Measurements from ENCODE around the gene SLC26A1.

The SLC26A1 gene

GRCh38 chr4:997375-998071, 4.3 kb upstream of the SLC26A1 start:
- H3K9me2 ChIP-seq (replicated peaks; ENCODE audit: insufficient read depth, low read length), result no peaks in the 10 kb centered on the region
- no peaks in the 10 kb centered on the region for H3K36me3 ChIP-seq (ENCODE audit: low read length)
- H3K4me3 ChIP-seq (ENCODE audit: insufficient read depth, low read length, poor library complexity, severe bottlenecking), result no peak overlapping the region
- no peak overlapping the region for H3K27ac ChIP-seq (ENCODE audit: low read depth, low read length)
- H4K20me1 ChIP-seq (ENCODE audit: low read depth, low read length), result no peaks in the 10 kb centered on the region
- no peaks in the 10 kb centered on the region for H3K27me3 ChIP-seq (ENCODE audit: low read length)
- no peaks in the 10 kb centered on the region for H3K9me3 ChIP-seq (ENCODE audit: insufficient read depth, low read length)
- no peaks in the 10 kb centered on the region for H3K79me2 ChIP-seq (ENCODE audit: insufficient read depth, low read length)
- H3K4me2 ChIP-seq (ENCODE audit: low read depth, low read length, poor library complexity, severe bottlenecking), result no peak overlapping the region
- no peak overlapping the region for H2AFZ ChIP-seq (ENCODE audit: low read depth, low read length, severe bottlenecking)
- TF ChIP-seq CTCF (IDR thresholded peaks at IDR 0.05; ENCODE audit: insufficient read depth, low read length, poor library complexity, severe bottlenecking), result no peak
- TF ChIP-seq EZH2phosphoT487 (conservative IDR thresholded peaks at IDR 0.05; ENCODE audit: low read length), result no peak
- no peak overlapping the region for H3K9ac ChIP-seq (ENCODE audit: low read length)
- H3F3A ChIP-seq (ENCODE audit: insufficient read depth), result no peaks in the 10 kb centered on the region

- H3K9ac ChIP-seq (ENCODE audit: low read length), result no peak overlapping the region
- no peak overlapping the region for H3K4me2 ChIP-seq (ENCODE audit: low read depth, low read length, poor library complexity, severe bottlenecking)
- H3F3A ChIP-seq (ENCODE audit: insufficient read depth), result no peaks in the 10 kb centered on the region
- no peaks in the 10 kb centered on the region for H3K36me3 ChIP-seq (ENCODE audit: low read length)
- H3K4me3 ChIP-seq (ENCODE audit: insufficient read depth, low read length, poor library complexity, severe bottlenecking), result no peak overlapping the region
- TF ChIP-seq CTCF (IDR thresholded peaks at IDR 0.05; ENCODE audit: insufficient read depth, low read length, poor library complexity, severe bottlenecking) (no peak), EZH2phosphoT487 (conservative IDR thresholded peaks at IDR 0.05; ENCODE audit: low read length) (no peak)
- H3K79me2 ChIP-seq (ENCODE audit: insufficient read depth, low read length), result no peaks in the 10 kb centered on the region
- no peak overlapping the region for H3K27ac ChIP-seq (ENCODE audit: low read depth, low read length)
- no peaks in the 10 kb centered on the region for H3K27me3 ChIP-seq (ENCODE audit: low read length)
- H3K9me3 ChIP-seq (ENCODE audit: insufficient read depth, low read length), result no peaks in the 10 kb centered on the region
- H2AFZ ChIP-seq (ENCODE audit: low read depth, low read length, severe bottlenecking), result no peak overlapping the region
- H3K9me2 ChIP-seq (replicated peaks; ENCODE audit: insufficient read depth, low read length), result no peaks in the 10 kb centered on the region
- H4K20me1 ChIP-seq (ENCODE audit: low read depth, low read length), result no peaks in the 10 kb centered on the region
These were observed 3.8 kb upstream of the SLC26A1 start for GRCh38 chr4:996997-997374.

GRCh38 chr4:996030-996996, 3.1 kb upstream of the SLC26A1 start:
- Histone ChIP-seq H3K36me3 (ENCODE audit: low read length) (no peaks in the 10 kb centered on the region), H3F3A (ENCODE audit: insufficient read depth) (no peaks in the 10 kb centered on the region), H3K9ac (ENCODE audit: low read length) (no peak overlapping the region), H3K79me2 (ENCODE audit: insufficient read depth, low read length) (no peaks in the 10 kb centered on the region), H3K27me3 (ENCODE audit: low read length) (no peaks in the 10 kb centered on the region), H3K9me2 (replicated peaks; ENCODE audit: insufficient read depth, low read length) (no peaks in the 10 kb centered on the region), H4K20me1 (ENCODE audit: low read depth, low read length) (no peaks in the 10 kb centered on the region), H3K27ac (ENCODE audit: low read depth, low read length) (no peak overlapping the region), H3K4me3 (ENCODE audit: insufficient read depth, low read length, poor library complexity, severe bottlenecking) (no peak overlapping the region), H2AFZ (ENCODE audit: low read depth, low read length, severe bottlenecking) (no peak overlapping the region), H3K9me3 (ENCODE audit: insufficient read depth, low read length) (no peaks in the 10 kb centered on the region), H3K4me2 (ENCODE audit: low read depth, low read length, poor library complexity, severe bottlenecking) (no peak overlapping the region)
- TF ChIP-seq CTCF (IDR thresholded peaks at IDR 0.05; ENCODE audit: insufficient read depth, low read length, poor library complexity, severe bottlenecking) (no peak), EZH2phosphoT487 (conservative IDR thresholded peaks at IDR 0.05; ENCODE audit: low read length) (no peak)

Data from SU-DHL-6 (cell line).